SK-N-SH (cell line): ENCODE data around the gene BACE2.

ENCODE experiments used
- CTCF ChIP-seq: fragments of 200-600 bp; sonication (generic); IDR thresholded peaks from 2 replicates; pipeline ENCODE4 v1.6.1; 2017; ENCODE audit warnings: antibody characterized with exemption, mild to moderate bottlenecking, moderate library complexity
- POLR2AphosphoS5 ChIP-seq: IDR thresholded peaks from 2 replicates; pipeline ENCODE4 v1.6.1; 2012; ENCODE audit warnings: low read depth, low read length
- REST ChIP-seq: IDR thresholded peaks from 2 replicates; pipeline ENCODE4 v1.6.1; 2012; ENCODE audit warnings: mild to moderate bottlenecking, low read depth, low read length, moderate library complexity
- ZBTB33 ChIP-seq: IDR thresholded peaks from 2 replicates; pipeline ENCODE4 v1.4.0; 2012; ENCODE audit warnings: low read depth, borderline replicate concordance

GRCh38 chr21:41322496-41323382, 154.8 kb downstream of the BACE2 start:
- TF ChIP-seq CTCF (no peak), ZBTB33 (no peak), REST (no peak), POLR2AphosphoS5 (no peak)
